Dendritic cell treated with granulocyte-macrophage colony-stimulating factor and Interleukin-4, amounts not matched to agents 40 ng/mL and 50 ng/mL, for 4 days (primary cell): ENCODE results near the gene TMEM271.
"Not testable (repeated sequence)": the region's sequence is repeated elsewhere in the genome, so short reads cannot be mapped to it uniquely, and the experiment has no call there.

ENCODE experiments used
- H3K27ac Mint-ChIP-seq: one replicate; pipeline ENCODE4 v1.8.0; 2022; ENCODE audit warnings: mild to moderate bottlenecking, mixed read lengths
- H3K27me3 Mint-ChIP-seq: one replicate; pipeline ENCODE4 v1.8.0; 2022; ENCODE audit warnings: mild to moderate bottlenecking, mixed read lengths
- H3K36me3 Mint-ChIP-seq: one replicate; pipeline ENCODE4 v1.8.0; 2022; ENCODE audit warnings: low read depth, mixed read lengths
- H3K4me1 Mint-ChIP-seq: one replicate; pipeline ENCODE4 v1.8.0; 2022; ENCODE audit warnings: low read depth, mixed read lengths
- H3K4me3 Mint-ChIP-seq: one replicate; pipeline ENCODE4 v1.8.0; 2022; ENCODE audit warnings: mild to moderate bottlenecking, moderate library complexity, mixed read lengths
- H3K9me3 Mint-ChIP-seq: one replicate; pipeline ENCODE4 v1.8.0; 2022; ENCODE audit warnings: mixed read lengths
- intact Hi-C: fragments of 100-400 bp; cut with micrococcal nuclease; formaldehyde crosslinking; loops from one replicate; pipeline ENCODE4 v1.15.0; 2022

Gene TMEM271

GRCh38 chr4:600850-601515, 24.9 kb upstream of the TMEM271 start:
- H3K27me3 Mint-ChIP-seq: peaks cover 24% of the 10 kb centered on the region

DNA sequence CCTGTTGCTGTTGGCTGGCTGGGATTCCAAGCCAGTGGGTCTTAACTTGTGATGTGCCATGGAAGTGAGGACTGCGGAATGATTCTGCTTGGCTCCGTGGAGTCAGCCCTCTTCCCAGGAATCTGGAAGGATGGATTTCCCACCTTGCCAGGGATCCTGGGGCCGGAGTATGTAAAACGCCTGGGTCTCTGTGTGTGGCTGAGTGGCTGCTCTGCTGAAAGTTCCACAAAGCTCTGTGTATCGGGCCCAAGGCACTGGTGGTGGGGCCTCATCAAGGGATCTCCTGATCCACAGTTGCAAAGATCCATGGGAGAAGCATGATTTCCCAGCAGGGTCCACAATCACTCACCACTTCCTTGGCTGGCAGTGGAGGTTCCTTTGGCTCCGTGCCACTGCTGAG, 24.1 kb upstream of the TMEM271 start:
- Mint-ChIP-seq H3K4me3 (no peak overlapping the region), H3K9me3 (peaks cover 18% of the 10 kb centered on the region), H3K27me3 (peaks cover 30% of the 10 kb centered on the region), H3K4me1 (no peaks in the 10 kb centered on the region), H3K27ac (no peak overlapping the region), H3K36me3 (no peaks in the 10 kb centered on the region)
- intact Hi-C loops: no loop called here

More at GRCh38 chr4:600850-601515, 24.9 kb upstream of the TMEM271 start:
- no peaks in the 10 kb centered on the region for H3K36me3 Mint-ChIP-seq
- no peak overlapping the region for H3K27ac Mint-ChIP-seq
- intact Hi-C loops: no loop called here
- H3K9me3 Mint-ChIP-seq: peaks cover 10% of the 10 kb centered on the region
- no peaks in the 10 kb centered on the region for H3K4me1 Mint-ChIP-seq
- no peak overlapping the region for H3K4me3 Mint-ChIP-seq

- Mint-ChIP-seq H3K27ac (no peak overlapping the region), H3K27me3 (peaks cover 30% of the 10 kb centered on the region), H3K36me3 (no peaks in the 10 kb centered on the region), H3K9me3 (peaks cover 29% of the 10 kb centered on the region), H3K4me1 (no peaks in the 10 kb centered on the region), H3K4me3 (no peak overlapping the region)
- intact Hi-C loops: no loop called here
These were observed 22.8 kb upstream of the TMEM271 start for GRCh38 chr4:598925-599324.

DNA sequence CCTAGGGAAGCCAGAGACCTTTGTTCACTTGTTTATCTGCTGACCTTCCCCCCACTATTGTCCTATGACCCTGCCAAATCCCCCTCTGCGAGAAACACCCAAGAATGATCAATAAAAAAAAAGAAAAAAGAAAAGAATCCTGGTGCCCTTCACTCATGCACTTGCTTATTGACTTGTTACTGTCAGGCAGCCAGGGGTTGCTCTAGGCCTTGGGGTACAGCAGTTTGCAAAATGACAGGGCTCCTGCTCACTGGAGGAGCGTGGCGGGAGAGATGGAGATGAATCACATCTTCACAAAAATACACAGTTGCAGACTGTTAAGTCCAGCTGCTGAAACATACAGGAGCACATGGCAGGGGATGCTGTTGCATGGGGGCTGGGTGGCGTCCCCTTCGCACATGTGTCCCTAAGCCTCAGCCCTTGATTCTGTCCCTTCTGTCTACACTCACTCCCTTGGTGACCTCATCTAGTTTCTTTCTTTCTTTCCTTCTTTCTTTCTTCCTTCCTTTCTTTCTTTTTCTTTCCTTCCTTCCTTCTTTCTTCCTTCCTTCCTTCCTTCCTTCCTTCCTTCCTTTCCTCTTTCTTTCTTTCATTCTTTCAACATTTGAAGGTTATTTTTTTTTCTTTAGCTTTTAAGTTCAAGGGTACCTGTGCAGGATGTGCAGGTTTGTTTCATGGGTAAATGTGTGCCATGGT, 16.9 kb upstream of the TMEM271 start:
- Mint-ChIP-seq H3K27ac (no peak overlapping the region), H3K9me3 (peaks cover 48% of the 10 kb centered on the region), H3K4me1 (no peaks in the 10 kb centered on the region), H3K4me3 (no peak overlapping the region), H3K36me3 (no peaks in the 10 kb centered on the region), H3K27me3 (peaks cover 20% of the 10 kb centered on the region)
- intact Hi-C loops: no loop called here

- H3K27ac Mint-ChIP-seq, H3K4me3 Mint-ChIP-seq, H3K4me1 Mint-ChIP-seq, H3K36me3 Mint-ChIP-seq, intact Hi-C loops: not testable (repeated sequence)
- H3K27me3 Mint-ChIP-seq: peaks cover 18% of the 10 kb centered on the region
- H3K9me3 Mint-ChIP-seq: peaks cover 48% of the 10 kb centered on the region
These were observed 16.1 kb upstream of the TMEM271 start for GRCh38 chr4:592178-592577.

- no peaks in the 10 kb centered on the region for H3K36me3 Mint-ChIP-seq
- no peaks in the 10 kb centered on the region for H3K4me1 Mint-ChIP-seq
- H3K4me3 Mint-ChIP-seq: no peak overlapping the region
- peaks cover 15% of the 10 kb centered on the region for H3K27me3 Mint-ChIP-seq
- intact Hi-C loops: no loop called here
- peaks cover 32% of the 10 kb centered on the region for H3K9me3 Mint-ChIP-seq
- no peak overlapping the region for H3K27ac Mint-ChIP-seq
These were observed 14.3 kb upstream of the TMEM271 start for GRCh38 chr4:590313-590841.

GRCh38 chr4:589219-589963, 13.3 kb upstream of the TMEM271 start:
- Mint-ChIP-seq H3K4me3 (no peak overlapping the region), H3K4me1 (no peaks in the 10 kb centered on the region), H3K9me3 (peaks cover 27% of the 10 kb centered on the region), H3K27ac (no peak overlapping the region), H3K27me3 (peaks cover 13% of the 10 kb centered on the region), H3K36me3 (no peaks in the 10 kb centered on the region)
- intact Hi-C loops: no loop called here

DNA sequence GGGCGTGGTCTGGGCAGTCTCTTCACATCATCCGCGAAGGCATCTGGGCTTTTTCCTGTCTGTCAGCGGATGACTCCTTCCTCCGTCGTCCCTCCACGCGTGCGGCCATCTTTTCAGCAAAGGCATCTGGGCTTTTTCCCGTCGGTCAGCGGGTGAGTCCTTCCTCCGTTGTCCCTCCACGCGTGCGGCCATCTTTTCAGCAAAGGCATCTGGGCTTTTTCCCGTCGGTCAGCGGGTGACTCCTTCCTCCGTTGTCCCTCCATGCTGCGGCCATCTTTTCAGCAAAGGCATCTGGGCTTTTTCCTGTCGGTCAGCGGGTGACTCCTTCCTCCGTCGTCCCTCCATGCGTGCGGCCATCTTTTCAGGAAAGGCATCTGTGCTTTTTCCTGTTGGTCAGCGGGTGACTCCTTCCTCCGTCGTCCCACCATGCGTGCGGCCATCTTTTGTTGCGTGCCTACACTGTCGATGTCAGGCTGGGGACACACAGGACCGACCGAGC, 12.3 kb upstream of the TMEM271 start:
- Mint-ChIP-seq H3K4me3 (no peak overlapping the region), H3K9me3 (peaks cover 29% of the 10 kb centered on the region), H3K27me3 (peaks cover 16% of the 10 kb centered on the region), H3K36me3 (no peaks in the 10 kb centered on the region), H3K4me1 (no peaks in the 10 kb centered on the region), H3K27ac (no peak overlapping the region)
- intact Hi-C loops: no loop called here

DNA sequence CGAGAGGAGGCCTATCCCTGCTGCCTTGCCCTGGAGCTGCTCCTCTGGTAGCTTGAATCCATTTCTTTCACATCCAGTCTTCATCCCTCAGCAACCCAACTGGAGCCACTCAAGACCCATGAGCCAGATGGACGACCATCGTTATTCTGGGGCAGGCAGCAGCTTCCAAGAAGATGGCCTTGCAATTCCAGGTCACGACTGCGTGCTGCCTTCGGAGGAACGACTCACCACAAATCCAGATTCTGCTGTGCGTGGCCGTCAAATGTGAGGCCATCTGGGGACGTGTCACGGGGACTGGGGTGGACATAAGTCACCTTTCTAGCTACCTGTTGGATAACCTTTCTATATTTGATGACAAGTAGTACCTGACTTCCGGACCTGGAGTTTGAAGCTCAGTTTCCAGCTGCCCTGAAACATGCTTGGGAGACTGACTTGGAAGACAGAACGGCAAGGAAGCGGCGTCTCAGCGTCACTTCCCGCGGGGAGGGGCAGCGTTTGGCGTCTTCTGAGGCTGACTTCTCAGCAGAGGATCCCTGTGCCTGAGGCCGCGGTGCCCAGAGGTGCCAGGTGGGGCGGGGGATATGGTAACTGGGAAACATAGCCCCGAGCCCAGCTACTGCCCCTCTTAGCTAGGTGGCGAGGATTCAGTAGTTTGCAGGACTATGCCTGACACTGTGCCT, 11.7 kb upstream of the TMEM271 start:
- H3K36me3 Mint-ChIP-seq: no peaks in the 10 kb centered on the region
- no peaks in the 10 kb centered on the region for H3K4me1 Mint-ChIP-seq
- H3K27ac Mint-ChIP-seq: no peak overlapping the region
- no peak overlapping the region for H3K4me3 Mint-ChIP-seq
- H3K27me3 Mint-ChIP-seq: peaks cover 15% of the 10 kb centered on the region
- intact Hi-C loops: no loop called here
- H3K9me3 Mint-ChIP-seq: peaks cover 23% of the 10 kb centered on the region

DNA sequence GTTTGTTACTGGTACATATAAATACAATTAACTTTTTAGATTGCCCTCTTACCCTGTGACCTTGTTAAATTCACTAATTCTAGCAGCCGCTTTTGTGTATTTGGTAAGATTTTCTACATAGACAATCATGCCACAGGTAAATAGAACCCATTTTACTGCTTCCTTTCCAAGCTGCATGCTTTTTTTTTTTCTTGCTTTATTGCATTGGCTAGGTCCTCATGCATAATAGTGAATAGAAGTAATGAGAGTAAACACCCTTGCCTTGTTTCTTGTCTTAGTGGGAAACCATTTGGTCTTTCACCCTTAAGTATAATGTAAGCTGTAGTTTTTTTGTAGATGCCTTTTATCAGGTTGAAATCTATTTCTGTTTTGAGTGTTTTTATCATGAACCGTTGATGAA, 7.7 kb upstream of the TMEM271 start:
- Mint-ChIP-seq H3K27ac (no peak overlapping the region), H3K4me3 (no peak overlapping the region), H3K4me1 (no peaks in the 10 kb centered on the region), H3K9me3 (peaks cover 20% of the 10 kb centered on the region), H3K27me3 (peaks cover 41% of the 10 kb centered on the region), H3K36me3 (no peaks in the 10 kb centered on the region)
- intact Hi-C loops: no loop called here

GRCh38 chr4:581753-582361, 5.8 kb upstream of the TMEM271 start:
- intact Hi-C loops: no loop called here
- Mint-ChIP-seq H3K36me3 (no peaks in the 10 kb centered on the region), H3K9me3 (peaks cover 14% of the 10 kb centered on the region), H3K4me1 (peaks cover 14% of the 10 kb centered on the region), H3K4me3 (no peak overlapping the region), H3K27me3 (peaks cover 57% of the 10 kb centered on the region), H3K27ac (no peak overlapping the region)

- Mint-ChIP-seq H3K9me3 (peaks cover 14% of the 10 kb centered on the region), H3K27ac (no peak overlapping the region), H3K27me3 (peaks cover 59% of the 10 kb centered on the region)
These were observed 5.1 kb upstream of the TMEM271 start for GRCh38 chr4:581181-581580.

DNA sequence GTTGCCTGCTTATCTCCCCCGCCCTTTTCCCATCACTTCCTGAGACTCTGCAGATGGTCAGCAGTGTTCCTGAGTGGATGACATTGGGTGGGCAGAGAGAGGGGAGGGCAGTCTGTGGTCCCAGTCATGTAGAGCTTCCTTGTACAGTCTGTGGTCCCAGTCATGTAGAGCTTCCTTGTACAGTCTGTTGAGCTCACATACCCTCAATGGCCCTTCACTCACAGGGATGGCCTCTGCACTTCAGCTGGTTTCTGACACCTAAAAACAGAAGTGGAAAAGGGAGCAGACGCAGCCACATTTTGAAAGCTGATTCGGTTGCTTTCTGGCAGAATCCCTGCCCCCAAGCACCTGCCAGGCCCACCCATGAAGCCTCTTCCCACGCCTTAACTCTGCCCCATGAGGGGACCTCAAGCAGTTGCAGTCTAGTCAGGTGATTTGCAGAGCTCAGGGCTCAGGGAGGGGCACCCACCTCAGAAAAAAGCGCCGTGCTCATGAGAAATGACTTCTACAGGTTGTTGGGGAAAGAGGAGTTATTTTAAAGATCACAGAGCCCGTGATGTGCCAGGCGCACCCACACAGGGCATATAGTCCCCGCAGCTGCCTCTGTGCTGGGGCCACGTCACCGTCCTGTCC, 3.6 kb upstream of the TMEM271 start:
- peaks cover 14% of the 10 kb centered on the region for H3K4me1 Mint-ChIP-seq
- H3K36me3 Mint-ChIP-seq: no peaks in the 10 kb centered on the region
- peaks cover 13% of the 10 kb centered on the region for H3K9me3 Mint-ChIP-seq
- no peak overlapping the region for H3K4me3 Mint-ChIP-seq
- peaks cover 56% of the 10 kb centered on the region for H3K27me3 Mint-ChIP-seq
- no peak overlapping the region for H3K27ac Mint-ChIP-seq
- intact Hi-C loops: no loop called here

More at GRCh38 chr4:581181-581580, 5.1 kb upstream of the TMEM271 start:
- intact Hi-C loops: no loop called here
- H3K4me1 Mint-ChIP-seq: peaks cover 14% of the 10 kb centered on the region
- H3K36me3 Mint-ChIP-seq: no peaks in the 10 kb centered on the region
- no peak overlapping the region for H3K4me3 Mint-ChIP-seq
